Neural cell (in vitro differentiated cells): Measurements from ENCODE around the gene PANX1. TPM values are rescaled to one million over a fixed set of nuclear protein-coding genes. Genes with fewer than 3 reads are reported as not detected.

Experiments used
- H2AFZ ChIP-seq: fragments of 200-600, 300-800 bp; sonication (generic), shearing (Covaris generic); 2 replicates; pipeline ENCODE4 v1.6.0; 2014; ENCODE audit warnings: low read depth, mild to moderate bottlenecking, antibody characterized with exemption, low read length, moderate library complexity
- H3F3A ChIP-seq: fragments of 200-600 bp; shearing (Covaris generic); 2 replicates; pipeline ENCODE4 v1.6.1; 2016; ENCODE audit warnings: mild to moderate bottlenecking, moderate library complexity, mixed read lengths, antibody characterized with exemption, low read length; ENCODE audit not compliant: insufficient read depth, poor library complexity, severe bottlenecking
- H3K27ac ChIP-seq: fragments of 200-600, 300-800 bp; sonication (generic), shearing (Covaris generic); 2 replicates; pipeline ENCODE4 v1.5.1; 2014; ENCODE audit warnings: mild to moderate bottlenecking, low read length, moderate library complexity
- H3K27me3 ChIP-seq: fragments of 300-800, 200-600 bp; sonication (generic), shearing (Covaris generic); 2 replicates; pipeline ENCODE4 v1.6.0; 2014; ENCODE audit warnings: mild to moderate bottlenecking, low read depth, low read length, moderate library complexity; ENCODE audit not compliant: insufficient read depth
- H3K36me3 ChIP-seq: fragments of 300-800, 200-600 bp; sonication (generic), shearing (Covaris generic); 2 replicates; pipeline ENCODE4 v1.5.1; 2014; ENCODE audit warnings: mild to moderate bottlenecking, antibody characterized with exemption, low read length, moderate library complexity; ENCODE audit not compliant: insufficient read depth
- H3K4me2 ChIP-seq: fragments of 300-800, 200-600 bp; sonication (generic), shearing (Covaris generic); 2 replicates; pipeline ENCODE4 v1.6.0; 2014; ENCODE audit warnings: mild to moderate bottlenecking, low read length
- H3K4me3 ChIP-seq: fragments of 300-800, 200-600 bp; sonication (generic), shearing (Covaris generic); 2 replicates; pipeline ENCODE4 v1.5.1; 2014; ENCODE audit warnings: mild to moderate bottlenecking, low read length, moderate library complexity
- H3K79me2 ChIP-seq: fragments of 200-600 bp; shearing (Covaris generic); replicated peaks from 2 replicates; pipeline ENCODE4 v1.6.0; 2014; ENCODE audit warnings: mild to moderate bottlenecking, low read length, moderate library complexity; ENCODE audit not compliant: insufficient read depth
- H3K9ac ChIP-seq: fragments of 300-800, 200-600 bp; sonication (generic), shearing (Covaris generic); 2 replicates; pipeline ENCODE4 v1.6.1; 2016; ENCODE audit warnings: mild to moderate bottlenecking, low read length, mixed read lengths
- H3K9me2 ChIP-seq: fragments of 200-600 bp; shearing (Covaris generic); 2 replicates; pipeline ENCODE4 v1.6.1; 2016; ENCODE audit warnings: mild to moderate bottlenecking, low read length, mixed read lengths; ENCODE audit not compliant: insufficient read depth
- H3K9me3 ChIP-seq: fragments of 200-600, 300-800 bp; sonication (generic), shearing (Covaris generic); 2 replicates; pipeline ENCODE4 v1.6.1; 2016; ENCODE audit warnings: mild to moderate bottlenecking, mixed run types, low read length, moderate library complexity, mixed read lengths
- H4K20me1 ChIP-seq: fragments of 200-600 bp; shearing (Covaris generic); 2 replicates; pipeline ENCODE4 v1.6.1; 2016; ENCODE audit warnings: mild to moderate bottlenecking, mixed run types; ENCODE audit not compliant: insufficient read depth
- CTCF ChIP-seq: fragments of 450-650 bp; IDR thresholded peaks from 2 replicates; pipeline ENCODE4 v1.5.1; 2014; ENCODE audit warnings: antibody characterized with exemption, mild to moderate bottlenecking, moderate library complexity; ENCODE audit not compliant: poor library complexity, severe bottlenecking
- EP300 ChIP-seq: fragments of 450-650 bp; conservative IDR thresholded peaks from 2 replicates; pipeline ENCODE4 v1.6.1; 2014; ENCODE audit warnings: antibody characterized with exemption, mild to moderate bottlenecking, moderate library complexity; ENCODE audit not compliant: poor library complexity, severe bottlenecking
- EZH2 ChIP-seq: fragments of 200-600, 300-800 bp; shearing (Covaris generic), sonication (generic); IDR thresholded peaks from 2 replicates; pipeline ENCODE4 v1.6.1; 2014; ENCODE audit warnings: antibody characterized with exemption, low read length, borderline replicate concordance, mild to moderate bottlenecking; ENCODE audit not compliant: insufficient read depth, poor library complexity, severe bottlenecking
- MXI1 ChIP-seq: fragments of 450-650 bp; conservative IDR thresholded peaks from 2 replicates; pipeline ENCODE4 v1.6.1; 2014; ENCODE audit warnings: antibody characterized with exemption, mild to moderate bottlenecking; ENCODE audit not compliant: poor library complexity, severe bottlenecking
- POLR2AphosphoS5 ChIP-seq: IDR thresholded peaks from 2 replicates; pipeline ENCODE4 v1.6.1; 2012
- RAD21 ChIP-seq: fragments of 450-650 bp; conservative IDR thresholded peaks from 2 replicates; pipeline ENCODE4 v1.6.1; 2014; ENCODE audit warnings: antibody characterized with exemption, mild to moderate bottlenecking, moderate library complexity
- REST ChIP-seq: IDR thresholded peaks from 2 replicates; pipeline ENCODE4 v1.6.1; 2012; ENCODE audit warnings: borderline replicate concordance
- SMC3 ChIP-seq: fragments of 450-650 bp; conservative IDR thresholded peaks from 2 replicates; pipeline ENCODE4 v1.6.1; 2014; ENCODE audit warnings: antibody characterized with exemption, mild to moderate bottlenecking, moderate library complexity; ENCODE audit not compliant: poor library complexity
- TAF1 ChIP-seq: IDR thresholded peaks from 2 replicates; pipeline ENCODE4 v1.6.1; 2012; ENCODE audit warnings: low read depth
- polyA plus RNA-seq: library from polyadenylated mRNA; depleted of rRNA; stranded (reverse); fragments of >200 nt; gene quantifications from 2 replicates; pipeline ENCODE4 v1.2.3, GENCODE V29; 2014

The PANX1 gene
- polyA plus RNA-seq, 1 donor from 2014 or later: 48.0 TPM

GRCh38 chr11:94171693-94172440 lies 43.2 kb downstream of the PANX1 start:
- Histone ChIP-seq H2AFZ (no peak overlapping the region), H3K36me3 (no peaks in the 10 kb centered on the region), H3K9me3 (no peaks in the 10 kb centered on the region), H4K20me1 (no peaks in the 10 kb centered on the region), H3K9ac (no peak overlapping the region), H3K4me3 (no peak overlapping the region), H3K9me2 (no peaks in the 10 kb centered on the region), H3K27ac (no peak overlapping the region), H3K4me2 (no peak overlapping the region), H3F3A (no peaks in the 10 kb centered on the region), H3K27me3 (no peaks in the 10 kb centered on the region), H3K79me2 (peaks cover 71% of the 10 kb centered on the region)
- TF ChIP-seq REST (no peak), EP300 (no peak), MXI1 (no peak), SMC3 (no peak), POLR2AphosphoS5 (no peak), RAD21 (no peak), EZH2 (no peak), CTCF (no peak), TAF1 (no peak)

GRCh38 chr11:94175535-94175934 lies 46.9 kb downstream of the PANX1 start:
- H3K9ac ChIP-seq: no peak overlapping the region
- peaks cover 44% of the 10 kb centered on the region for H3K79me2 ChIP-seq
- no peaks in the 10 kb centered on the region for H4K20me1 ChIP-seq
- H2AFZ ChIP-seq: no peak overlapping the region
- no peaks in the 10 kb centered on the region for H3K9me2 ChIP-seq
- no peak for TF ChIP-seq RAD21
- TF ChIP-seq TAF1: no peak
- no peak for TF ChIP-seq REST
- no peak for TF ChIP-seq EP300
- TF ChIP-seq EZH2: no peak
- TF ChIP-seq POLR2AphosphoS5: no peak
- TF ChIP-seq SMC3: no peak
- no peak for TF ChIP-seq MXI1
- TF ChIP-seq CTCF: no peak
- no peak overlapping the region for H3K4me2 ChIP-seq
- H3K4me3 ChIP-seq: no peak overlapping the region
- H3K27me3 ChIP-seq: no peaks in the 10 kb centered on the region
- H3K9me3 ChIP-seq: no peaks in the 10 kb centered on the region
- no peak overlapping the region for H3K27ac ChIP-seq
- H3K36me3 ChIP-seq: no peaks in the 10 kb centered on the region
- H3F3A ChIP-seq: no peaks in the 10 kb centered on the region
